ENCODE results near the gene DONSON.
A peak's percentile ranks its signal among the peaks of the same experiment; 100 is the strongest.

Gene DONSON

GRCh38 chr21:33587792-33588484 lies 546 bp downstream of the DONSON start (continued):
- TF ChIP-seq ZNF341 (tag by site-specific recombination; IDR thresholded peaks at IDR 0.05; ENCODE audit: low read depth) (peak; percentile 94), ZNF596 (tag by site-specific recombination; IDR thresholded peaks at IDR 0.05) (no peak; the same call in 1 of the 2 replicates), ZNF174 (tag by site-specific recombination; IDR thresholded peaks at IDR 0.05) (no peak)

- Histone ChIP-seq H3K27ac (ENCODE audit: extremely low read depth, low read depth, low read length) (no peak overlapping the region), H3K4me1 (ENCODE audit: control insufficient read depth, insufficient read depth, low read length) (peaks cover 4% of the 10 kb centered on the region; the same call in 1 of the 2 replicates), H3K9me3 (ENCODE audit: control insufficient read depth, insufficient read depth, low read depth, low read length) (no peaks in the 10 kb centered on the region), H3K4me3 (ENCODE audit: low read depth, low read length) (peak overlapping the region; percentile 18; the same call in 1 of the 2 replicates), H3K36me3 (ENCODE audit: control insufficient read depth in 2 of 2, insufficient read depth in 1 of 2, low read length in 2 of 2) (peaks cover 40 to 46% of the 10 kb centered on the region in 2 experiments)
- POLR2A ChIA-PET: no interaction called here
- CTCF ChIA-PET: no interaction called here
- peak; percentile 36; the same call in 1 of the 2 replicates for TF ChIP-seq SCRT1 (tag by site-specific recombination; IDR thresholded peaks at IDR 0.05; ENCODE audit: borderline replicate concordance)
- no peak for TF ChIP-seq ZNF670 (tag by site-specific recombination; IDR thresholded peaks at IDR 0.05; ENCODE audit: low read depth)
- TF ChIP-seq ZNF544 (tag by site-specific recombination; IDR thresholded peaks at IDR 0.05): no peak
- no peak for TF ChIP-seq ZNF18 (tag by site-specific recombination; IDR thresholded peaks at IDR 0.05)
- no peak for TF ChIP-seq ZNF274 (IDR thresholded peaks at IDR 0.05; ENCODE audit: low read length)
- TF ChIP-seq ZNF274 (tag by site-specific recombination; IDR thresholded peaks at IDR 0.05; ENCODE audit: borderline replicate concordance): no peak
- TF ChIP-seq ZNF324 (tag by site-specific recombination; IDR thresholded peaks at IDR 0.05): no peak
- 0 out of 2 replicates have a peak, but pooled peaks have one; percentile 5 for TF ChIP-seq PRDM1 (tag by site-specific recombination; IDR thresholded peaks at IDR 0.05)
- TF ChIP-seq ZNF280C (tag by site-specific recombination; IDR thresholded peaks at IDR 0.05): no peak
- no peak for TF ChIP-seq KLF17 (tag by site-specific recombination; IDR thresholded peaks at IDR 0.05)
- no peak for TF ChIP-seq CTCF (tag by site-specific recombination; IDR thresholded peaks at IDR 0.05)
- TF ChIP-seq ZNF768 (tag by site-specific recombination; IDR thresholded peaks at IDR 0.05): no peak
- TF ChIP-seq ZNF184 (tag by site-specific recombination; IDR thresholded peaks at IDR 0.05): no peak
- peak; percentile 73 for TF ChIP-seq SCRT2 (tag by site-specific recombination; IDR thresholded peaks at IDR 0.05)
- no peak for TF ChIP-seq ZNF785 (tag by site-specific recombination; IDR thresholded peaks at IDR 0.05)
- TF ChIP-seq ZNF37A (tag by site-specific recombination; IDR thresholded peaks at IDR 0.05): no peak
- no peak for TF ChIP-seq ZNF548 (tag by site-specific recombination; IDR thresholded peaks at IDR 0.05)
- no peak for TF ChIP-seq ZNF837 (tag by site-specific recombination; IDR thresholded peaks at IDR 0.05)
- TF ChIP-seq ZSCAN4 (tag by site-specific recombination; IDR thresholded peaks at IDR 0.05): no peak
- no peak for TF ChIP-seq ZNF354C (tag by site-specific recombination; IDR thresholded peaks at IDR 0.05; ENCODE audit: borderline replicate concordance, low read depth)
- no peak for TF ChIP-seq INSM2 (tag by site-specific recombination; IDR thresholded peaks at IDR 0.05)
Observed at GRCh38 chr21:33586927-33587326, 1.6 kb downstream of the DONSON start.

Measured in HEK293 (cell line).